Tibial nerve (tissue), 4 donors: ENCODE results near the gene RNU6-8. TPM values are rescaled to one million over a fixed set of nuclear protein-coding genes. Genes with fewer than 3 reads are reported as not detected.

Experiments used
- DNase-seq, 2 donors: peaks; one replicate each; pipeline ENCODE4 v3.0.0-alpha.2; 2019; ENCODE audit warnings: low spot score in 2 of 2
- H3K27ac ChIP-seq, 4 donors: fragments of 200-600 bp; sonication (generic) in 3 of 4; one replicate each; pipeline ENCODE4 v1.5.1; 2017 to 2019; ENCODE audit warnings: mild to moderate bottlenecking in 1 of 4
- H3K27me3 ChIP-seq, 2 donors: fragments of 200-600 bp; sonication (generic) in 1 of 2; one replicate each; pipeline versions ENCODE4 v1.5.1 to v1.6.0; 2017 to 2019
- H3K36me3 ChIP-seq, 3 donors: fragments of 200-600 bp; sonication (generic); one replicate each; pipeline ENCODE4 v1.5.1; 2018 to 2019
- H3K4me1 ChIP-seq, 4 donors: fragments of 200-600 bp; sonication (generic) in 3 of 4; one replicate each; pipeline ENCODE4 v1.5.1; 2017 to 2019
- H3K4me3 ChIP-seq, 4 donors: fragments of 200-600 bp; sonication (generic) in 3 of 4; one replicate each; pipeline ENCODE4 v1.5.1; 2017 to 2019; ENCODE audit warnings: mild to moderate bottlenecking in 1 of 4, moderate library complexity in 1 of 4
- H3K9me3 ChIP-seq, 4 donors: fragments of 200-600 bp; sonication (generic) in 3 of 4; one replicate each; pipeline ENCODE4 v1.5.1; 2017 to 2019
- CTCF ChIP-seq, 5 experiments: fragments of 200-600 bp in 3 of 5; fragments of 450-650 bp in 2 of 5; sonication (generic) in 3 of 5; IDR thresholded peaks; one replicate each; pipeline ENCODE4 v1.5.1; 2016 to 2019; ENCODE audit warnings: antibody characterized with exemption in 5 of 5, mild to moderate bottlenecking in 3 of 5, moderate library complexity in 2 of 5
- EP300 ChIP-seq, 2 donors: sonication (generic); formaldehyde crosslinking; IDR thresholded peaks; one replicate each; pipeline ENCODE4 v1.6.1; 2017; ENCODE audit warnings: antibody characterized with exemption in 2 of 2, mild to moderate bottlenecking in 1 of 2
- POLR2A ChIP-seq, 2 donors: fragments of 450-650 bp; IDR thresholded peaks; one replicate each; pipeline ENCODE4 v1.6.1; 2017; ENCODE audit warnings: antibody characterized with exemption in 2 of 2, mild to moderate bottlenecking in 2 of 2, moderate library complexity in 2 of 2
- WGBS, 2 donors: methylation state at CpG; one replicate each; pipeline ENCODE4 v1.1.5; 2018; 5-methylcytosine and 5-hydroxymethylcytosine counted together
- total RNA-seq, 4 donors: library from RNA; depleted of rRNA; stranded (reverse); fragments of >200 nt; gene quantifications; one replicate each; pipeline ENCODE4 v1.1.0, GENCODE V29; 2016

Gene RNU6-8
- total RNA-seq, 4 donors from 2014 or later: not detected

GRCh38 chr14:32193532-32193931 is 9.5 kb downstream of the RNU6-8 start:
- Histone ChIP-seq H3K4me1 (no peaks in the 10 kb centered on the region), H3K36me3 (no peaks in the 10 kb centered on the region), H3K27me3 (no peaks in the 10 kb centered on the region), H3K4me3 (no peak overlapping the region), H3K9me3 (no peaks in the 10 kb centered on the region), H3K27ac (no peak overlapping the region)
- TF ChIP-seq POLR2A (IDR thresholded peaks at IDR 0.05): no peak
- no peak for TF ChIP-seq EP300 (IDR thresholded peaks at IDR 0.05)
- no peak for TF ChIP-seq CTCF (IDR thresholded peaks at IDR 0.05)
- DNase-seq: no peak
- WGBS, 2 donors: 91% methylated on average over 2 of the region's 2 CpGs

GRCh38 chr14:32192712-32193373 is 10.2 kb downstream of the RNU6-8 start:
- DNase-seq: no peak
- Histone ChIP-seq H3K27me3 (no peaks in the 10 kb centered on the region), H3K27ac (no peak overlapping the region), H3K36me3 (no peaks in the 10 kb centered on the region), H3K4me3 (no peak overlapping the region), H3K9me3 (no peaks in the 10 kb centered on the region), H3K4me1 (no peaks in the 10 kb centered on the region)
- WGBS, 2 donors: 78 to 85% methylated on average over 2 of the region's 2 CpGs
- TF ChIP-seq CTCF (IDR thresholded peaks at IDR 0.05) (no peak), EP300 (IDR thresholded peaks at IDR 0.05) (no peak), POLR2A (IDR thresholded peaks at IDR 0.05) (no peak)

GRCh38 chr14:32190673-32191072 is 12.4 kb downstream of the RNU6-8 start:
- DNase-seq: no peak
- Histone ChIP-seq H3K27ac (no peak overlapping the region), H3K9me3 (peaks cover 0 to 3% (median 0%) of the 10 kb centered on the region in 4 donors), H3K4me1 (no peaks in the 10 kb centered on the region), H3K4me3 (no peak overlapping the region), H3K36me3 (no peaks in the 10 kb centered on the region), H3K27me3 (no peaks in the 10 kb centered on the region)
- WGBS, 2 donors: 58 to 62% methylated on average over 3 of the region's 3 CpGs
- TF ChIP-seq POLR2A (IDR thresholded peaks at IDR 0.05) (no peak), CTCF (IDR thresholded peaks at IDR 0.05) (no peak), EP300 (IDR thresholded peaks at IDR 0.05) (no peak)

GRCh38 chr14:32189811-32190210 is 13.3 kb downstream of the RNU6-8 start:
- TF ChIP-seq CTCF (IDR thresholded peaks at IDR 0.05) (no peak), EP300 (IDR thresholded peaks at IDR 0.05) (no peak), POLR2A (IDR thresholded peaks at IDR 0.05) (no peak)
- Histone ChIP-seq H3K27ac (no peak overlapping the region), H3K4me3 (no peak overlapping the region), H3K27me3 (no peaks in the 10 kb centered on the region), H3K9me3 (peaks cover 0 to 11% (median 2%) of the 10 kb centered on the region in 4 donors), H3K36me3 (no peaks in the 10 kb centered on the region), H3K4me1 (no peaks in the 10 kb centered on the region)
- no peak for DNase-seq
- WGBS, 2 donors: 75 to 87% methylated on average over 1 of the region's 1 CpG

- TF ChIP-seq POLR2A (IDR thresholded peaks at IDR 0.05): no peak
- no peak for TF ChIP-seq CTCF (IDR thresholded peaks at IDR 0.05)
- no peaks in the 10 kb centered on the region for H3K36me3 ChIP-seq
- H3K9me3 ChIP-seq: peaks cover 0 to 13% (median 2%) of the 10 kb centered on the region in 4 donors
- H3K4me3 ChIP-seq: no peak overlapping the region
- no peaks in the 10 kb centered on the region for H3K27me3 ChIP-seq
- H3K27ac ChIP-seq: no peak overlapping the region
- no peaks in the 10 kb centered on the region for H3K4me1 ChIP-seq
- DNase-seq: no peak
Observed at GRCh38 chr14:32186248-32186647, 16.8 kb downstream of the RNU6-8 start.
